ENCODE measurements around the gene RTTN. TPM values are rescaled to one million over a fixed set of nuclear protein-coding genes. Genes with fewer than 3 reads are reported as not detected.

Gene RTTN
- total and polyA plus RNA-seq, 4 donors: 1.1 to 14.3 (median 8.8) TPM

DNA sequence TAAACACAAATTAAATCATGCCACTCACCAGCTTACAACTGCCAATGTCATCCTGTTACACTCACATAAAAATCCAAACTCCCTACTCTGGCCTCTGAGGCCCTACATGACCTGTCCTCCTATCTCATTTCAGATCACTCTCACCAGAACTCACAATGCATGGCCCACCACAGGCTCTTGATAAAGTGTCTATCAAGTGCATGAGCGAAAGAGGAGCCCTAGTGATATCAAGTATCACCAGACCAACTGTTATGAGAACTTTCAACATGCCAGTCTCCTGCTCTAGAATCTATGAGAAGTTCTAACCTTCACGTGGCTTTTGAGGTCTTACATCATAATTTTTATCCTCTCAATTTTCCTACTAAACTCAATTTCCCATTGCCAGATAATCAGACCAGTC, 181.4 kb downstream of the RTTN start:
- DNase-seq (ENCODE audit: low spot score): no peak
- Histone ChIP-seq H3K4me1 (ENCODE audit: control insufficient read depth in 4 of 4, insufficient read depth in 4 of 4, low read length in 3 of 4) (no peaks in the 10 kb centered on the region), H3K9me3 (ENCODE audit: control insufficient read depth in 4 of 4, low read length in 3 of 4) (no peaks in the 10 kb centered on the region), H3K27me3 (ENCODE audit: control insufficient read depth in 4 of 4, insufficient read depth in 4 of 4, low read length in 3 of 4) (no peaks in the 10 kb centered on the region), H3K4me3 (ENCODE audit: low read depth in 1 of 3, low read length in 3 of 3) (no peak overlapping the region), H3K36me3 (ENCODE audit: control insufficient read depth in 4 of 4, insufficient read depth in 3 of 4, low read depth in 1 of 4, low read length in 3 of 4) (peaks cover 2 to 61% (median 31%) of the 10 kb centered on the region in 4 donors), H3K27ac (ENCODE audit: low read depth in 1 of 2, low read length in 2 of 2) (no peak overlapping the region), H3K9ac (ENCODE audit: low read depth in 1 of 2, low read length in 2 of 2) (no peak overlapping the region)
- 98% methylated on average over 2 of the region's 2 CpGs for WGBS
- TF ChIP-seq HNF4G (IDR thresholded peaks at IDR 0.05): no peak
- no peak for TF ChIP-seq FOXA1 (IDR thresholded peaks at IDR 0.05)
- no peak for TF ChIP-seq REST (IDR thresholded peaks at IDR 0.05)
- TF ChIP-seq SP1 (IDR thresholded peaks at IDR 0.05): no peak
- TF ChIP-seq, protein P1, sequence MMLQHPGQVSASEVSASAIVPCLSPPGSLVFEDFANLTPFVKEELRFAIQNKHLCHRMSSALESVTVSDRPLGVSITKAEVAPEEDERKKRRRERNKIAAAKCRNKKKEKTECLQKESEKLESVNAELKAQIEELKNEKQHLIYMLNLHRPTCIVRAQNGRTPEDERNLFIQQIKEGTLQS (IDR thresholded peaks at IDR 0.05): no peak
- TF ChIP-seq GABPA (IDR thresholded peaks at IDR 0.05 in 1 of 2, conservative IDR thresholded peaks at IDR 0.05 in 1 of 2): no peak
- no peak for TF ChIP-seq EGR1 (IDR thresholded peaks at IDR 0.05; ENCODE audit: low read depth in 2 of 2)
- TF ChIP-seq MAX (IDR thresholded peaks at IDR 0.05): no peak
- TF ChIP-seq ZBTB33 (IDR thresholded peaks at IDR 0.05): no peak
- TF ChIP-seq JUND (IDR thresholded peaks at IDR 0.05): no peak
- no peak for TF ChIP-seq TAF1 (conservative IDR thresholded peaks at IDR 0.05)
- TF ChIP-seq, protein P2, sequence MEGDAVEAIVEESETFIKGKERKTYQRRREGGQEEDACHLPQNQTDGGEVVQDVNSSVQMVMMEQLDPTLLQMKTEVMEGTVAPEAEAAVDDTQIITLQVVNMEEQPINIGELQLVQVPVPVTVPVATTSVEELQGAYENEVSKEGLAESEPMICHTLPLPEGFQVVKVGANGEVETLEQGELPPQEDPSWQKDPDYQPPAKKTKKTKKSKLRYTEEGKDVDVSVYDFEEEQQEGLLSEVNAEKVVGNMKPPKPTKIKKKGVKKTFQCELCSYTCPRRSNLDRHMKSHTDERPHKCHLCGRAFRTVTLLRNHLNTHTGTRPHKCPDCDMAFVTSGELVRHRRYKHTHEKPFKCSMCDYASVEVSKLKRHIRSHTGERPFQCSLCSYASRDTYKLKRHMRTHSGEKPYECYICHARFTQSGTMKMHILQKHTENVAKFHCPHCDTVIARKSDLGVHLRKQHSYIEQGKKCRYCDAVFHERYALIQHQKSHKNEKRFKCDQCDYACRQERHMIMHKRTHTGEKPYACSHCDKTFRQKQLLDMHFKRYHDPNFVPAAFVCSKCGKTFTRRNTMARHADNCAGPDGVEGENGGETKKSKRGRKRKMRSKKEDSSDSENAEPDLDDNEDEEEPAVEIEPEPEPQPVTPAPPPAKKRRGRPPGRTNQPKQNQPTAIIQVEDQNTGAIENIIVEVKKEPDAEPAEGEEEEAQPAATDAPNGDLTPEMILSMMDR (IDR thresholded peaks at IDR 0.05; ENCODE audit: low read depth, low read length, missing input control): no peak
- no peak for TF ChIP-seq RAD21 (IDR thresholded peaks at IDR 0.05)
- TF ChIP-seq NR2F2 (IDR thresholded peaks at IDR 0.05): no peak
- TF ChIP-seq RXRA (IDR thresholded peaks at IDR 0.05): no peak
- no peak for TF ChIP-seq YY1 (IDR thresholded peaks at IDR 0.05)

GRCh38 chr18:70022636-70023035, 182.9 kb downstream of the RTTN start:
- DNase-seq (ENCODE audit: low spot score): no peak
- no peak overlapping the region for H3K27ac ChIP-seq (ENCODE audit: low read depth in 1 of 2, low read length in 2 of 2)
- 99% methylated on average over 3 of the region's 3 CpGs for WGBS
- TF ChIP-seq, protein P1 (IDR thresholded peaks at IDR 0.05): no peak
- TF ChIP-seq TAF1 (conservative IDR thresholded peaks at IDR 0.05): no peak
- no peak for TF ChIP-seq FOXA2 (IDR thresholded peaks at IDR 0.05)
- no peak for TF ChIP-seq NR2F2 (IDR thresholded peaks at IDR 0.05)
- TF ChIP-seq SP1 (IDR thresholded peaks at IDR 0.05): no peak
- no peak for TF ChIP-seq REST (IDR thresholded peaks at IDR 0.05)
- TF ChIP-seq YY1 (IDR thresholded peaks at IDR 0.05): no peak
- TF ChIP-seq MAX (IDR thresholded peaks at IDR 0.05): no peak
- TF ChIP-seq ZBTB33 (IDR thresholded peaks at IDR 0.05): no peak

More at GRCh38 chr18:70022636-70023035, 182.9 kb downstream of the RTTN start:
- Histone ChIP-seq H3K9ac (ENCODE audit: low read depth in 1 of 2, low read length in 2 of 2) (no peak overlapping the region), H3K4me1 (ENCODE audit: control insufficient read depth in 4 of 4, insufficient read depth in 4 of 4, low read length in 3 of 4) (no peaks in the 10 kb centered on the region), H3K4me3 (ENCODE audit: low read depth in 1 of 3, low read length in 3 of 3) (no peak overlapping the region), H3K27me3 (ENCODE audit: control insufficient read depth in 4 of 4, insufficient read depth in 4 of 4, low read length in 3 of 4) (no peaks in the 10 kb centered on the region), H3K36me3 (ENCODE audit: control insufficient read depth in 4 of 4, insufficient read depth in 3 of 4, low read depth in 1 of 4, low read length in 3 of 4) (peaks cover 2 to 56% (median 27%) of the 10 kb centered on the region in 4 donors), H3K9me3 (ENCODE audit: control insufficient read depth in 4 of 4, low read length in 3 of 4) (no peaks in the 10 kb centered on the region)
